Brain pericyte (primary cell): ENCODE results near the gene SIK2.
"Not testable (repeated sequence)": the region's sequence is repeated elsewhere in the genome, so short reads cannot be mapped to it uniquely, and the experiment has no call there.

ENCODE experiments used
- DNase-seq: peaks from one replicate; pipeline ENCODE4 v3.0.0-alpha.2; 2012; ENCODE audit warnings: low read depth, low spot score

SIK2 gene

GRCh38 chr11:111623527-111624030 lies 21.3 kb downstream of the SIK2 start:
- no peak for DNase-seq

GRCh38 chr11:111624608-111625007 lies 22.4 kb downstream of the SIK2 start:
- DNase-seq = no peak

- DNase-seq = no peak
Observed at GRCh38 chr11:111627591-111627990, 25.3 kb downstream of the SIK2 start.

- DNase-seq = no peak
Observed at GRCh38 chr11:111629499-111629898, 27.2 kb downstream of the SIK2 start.

- no peak for DNase-seq
Observed at GRCh38 chr11:111631024-111631665, 28.9 kb downstream of the SIK2 start.

- DNase-seq = no peak
Observed at GRCh38 chr11:111631666-111632039, 29.4 kb downstream of the SIK2 start.

- DNase-seq = no peak
Observed at GRCh38 chr11:111632516-111633220, 30.4 kb downstream of the SIK2 start.

GRCh38 chr11:111633248-111633647 lies 31.0 kb downstream of the SIK2 start:
- no peak for DNase-seq

- no peak for DNase-seq
Observed at GRCh38 chr11:111633756-111634362, 31.6 kb downstream of the SIK2 start.

- DNase-seq = peak; percentile 25
Observed at GRCh38 chr11:111634981-111635705, 32.9 kb downstream of the SIK2 start.

- DNase-seq = peak; percentile 63
Observed at GRCh38 chr11:111635706-111636045, 33.4 kb downstream of the SIK2 start.

- no peak for DNase-seq
Observed at GRCh38 chr11:111637885-111638284, 35.6 kb downstream of the SIK2 start.

- no peak for DNase-seq
Observed at GRCh38 chr11:111639226-111639925, 37.1 kb downstream of the SIK2 start.

- no peak for DNase-seq
Observed at GRCh38 chr11:111641339-111642015, 39.2 kb downstream of the SIK2 start.

GRCh38 chr11:111642542-111642941 lies 40.3 kb downstream of the SIK2 start:
- no peak for DNase-seq

- no peak for DNase-seq
Observed at GRCh38 chr11:111644922-111645321, 42.7 kb downstream of the SIK2 start.

- DNase-seq = no peak
Observed at GRCh38 chr11:111645657-111646316, 43.5 kb downstream of the SIK2 start.

GRCh38 chr11:111651336-111651735 lies 49.1 kb downstream of the SIK2 start:
- DNase-seq = not testable (repeated sequence)

GRCh38 chr11:111652184-111652583 lies 49.9 kb downstream of the SIK2 start:
- no peak for DNase-seq

GRCh38 chr11:111654601-111655000 lies 52.4 kb downstream of the SIK2 start:
- no peak for DNase-seq

GRCh38 chr11:111655924-111656323 lies 53.7 kb downstream of the SIK2 start:
- no peak for DNase-seq
